Upper lobe of left lung (tissue), 4 donors: Measurements from ENCODE around the gene SCGB1A1.

Experiments used
- EP300 ChIP-seq, 4 donors: sonication (generic); formaldehyde crosslinking; IDR thresholded peaks; one replicate each; pipeline ENCODE4 v1.5.1; 2017; ENCODE audit warnings: antibody characterized with exemption in 4 of 4, control low read depth in 2 of 4
- POLR2A ChIP-seq, 4 donors: fragments of 450-650 bp; IDR thresholded peaks; one replicate each; pipeline ENCODE4 v1.5.1; 2016 to 2017; ENCODE audit warnings: antibody characterized with exemption in 4 of 4, mild to moderate bottlenecking in 2 of 4
- TF ChIP-seq, protein P1 (sequence below), 6 experiments: fragments of 450-650 bp in 4 of 6; fragments of 200-600 bp in 2 of 6; sonication (generic) in 2 of 6; IDR thresholded peaks; one replicate each; pipeline ENCODE4 v1.5.1; 2016 to 2019; ENCODE audit warnings: antibody characterized with exemption in 6 of 6

DNA sequence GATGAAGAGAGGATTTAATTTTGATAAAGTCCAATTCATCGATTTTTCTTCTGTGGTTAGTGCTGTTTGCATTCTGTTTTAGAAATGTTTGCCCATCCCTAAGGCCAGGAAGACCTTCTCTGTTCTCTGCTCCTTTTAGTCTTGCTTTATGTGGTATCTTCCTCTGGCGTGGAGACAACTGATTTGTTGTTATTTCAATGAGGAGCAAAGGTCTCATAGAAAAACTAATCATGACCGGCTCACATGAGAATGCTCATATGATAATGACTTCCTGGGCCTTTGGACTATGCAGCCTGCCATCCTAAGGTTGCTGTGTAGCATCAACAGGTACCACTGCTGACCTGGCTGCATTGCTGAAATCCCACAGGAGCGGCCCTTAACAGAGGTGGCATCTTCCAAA, 19.8 kb downstream of the SCGB1A1 start:
- TF ChIP-seq, protein P1, sequence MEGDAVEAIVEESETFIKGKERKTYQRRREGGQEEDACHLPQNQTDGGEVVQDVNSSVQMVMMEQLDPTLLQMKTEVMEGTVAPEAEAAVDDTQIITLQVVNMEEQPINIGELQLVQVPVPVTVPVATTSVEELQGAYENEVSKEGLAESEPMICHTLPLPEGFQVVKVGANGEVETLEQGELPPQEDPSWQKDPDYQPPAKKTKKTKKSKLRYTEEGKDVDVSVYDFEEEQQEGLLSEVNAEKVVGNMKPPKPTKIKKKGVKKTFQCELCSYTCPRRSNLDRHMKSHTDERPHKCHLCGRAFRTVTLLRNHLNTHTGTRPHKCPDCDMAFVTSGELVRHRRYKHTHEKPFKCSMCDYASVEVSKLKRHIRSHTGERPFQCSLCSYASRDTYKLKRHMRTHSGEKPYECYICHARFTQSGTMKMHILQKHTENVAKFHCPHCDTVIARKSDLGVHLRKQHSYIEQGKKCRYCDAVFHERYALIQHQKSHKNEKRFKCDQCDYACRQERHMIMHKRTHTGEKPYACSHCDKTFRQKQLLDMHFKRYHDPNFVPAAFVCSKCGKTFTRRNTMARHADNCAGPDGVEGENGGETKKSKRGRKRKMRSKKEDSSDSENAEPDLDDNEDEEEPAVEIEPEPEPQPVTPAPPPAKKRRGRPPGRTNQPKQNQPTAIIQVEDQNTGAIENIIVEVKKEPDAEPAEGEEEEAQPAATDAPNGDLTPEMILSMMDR (IDR thresholded peaks at IDR 0.05) = no peak
- TF ChIP-seq EP300 (IDR thresholded peaks at IDR 0.05) (no peak), POLR2A (IDR thresholded peaks at IDR 0.05) (no peak)
